PC-3 (cell line): ENCODE data around the gene CILP. TPM values are rescaled to one million over a fixed set of nuclear protein-coding genes. Genes with fewer than 3 reads are reported as not detected.
"Not testable (repeated sequence)": the region's sequence is repeated elsewhere in the genome, so short reads cannot be mapped to it uniquely, and the experiment has no call there.

Experiments used
- ATAC-seq: fragments of 200-7000 bp; cut with Tn5 transposase; 2 replicates; pipeline ENCODE4 v1.9.1; 2020; ENCODE audit warnings: mild to moderate bottlenecking, moderate library complexity
- BruUV-seq: library from RNA; stranded (reverse); fragments of 400-500 nt; replicated peaks from 2 replicates; lab custom pipeline; 2021; lab: Mats Ljungman, UMichigan
- CTCF ChIA-PET: fragments of 300-600 bp; sonication (Branson Sonifier 250); formaldehyde crosslinking; loops from one replicate; lab custom pipeline; 2022; ENCODE audit warnings: antibody characterized with exemption; lab: Charles Lee
- POLR2A ChIA-PET: fragments of 300-600 bp; sonication (Branson Sonifier 250); formaldehyde crosslinking; loops from one replicate; lab custom pipeline; 2022; ENCODE audit warnings: antibody characterized with exemption; ENCODE audit not compliant: unreplicated experiment; lab: Charles Lee
- DNase-seq: peaks from one replicate; pipeline ENCODE4 v3.0.0-alpha.2; 2015
- H2AFZ ChIP-seq: fragments of 300-600 bp; sonication (generic); 2 replicates; pipeline ENCODE4 v1.6.0; 2016; ENCODE audit warnings: antibody characterized with exemption, low read length
- H3F3A ChIP-seq: fragments of 300-600 bp; sonication (generic); one replicate; pipeline ENCODE4 v1.6.0; 2017; ENCODE audit warnings: antibody characterized with exemption, low read length, control low read depth, mild to moderate bottlenecking; ENCODE audit not compliant: unreplicated experiment
- H3K27ac ChIP-seq: fragments of 300-600 bp; sonication (generic); 2 replicates; pipeline ENCODE4 v1.5.1; 2016; ENCODE audit warnings: mild to moderate bottlenecking, low read length
- H3K27me3 ChIP-seq: fragments of 300-600 bp; sonication (generic); 2 replicates; pipeline ENCODE4 v1.6.1; 2016; ENCODE audit warnings: low read length, mixed read lengths
- H3K36me3 ChIP-seq: fragments of 300-600 bp; sonication (generic); 2 replicates; pipeline ENCODE4 v1.6.1; 2016; ENCODE audit warnings: low read depth, mixed run types, low read length, mixed read lengths
- H3K4me1 ChIP-seq: fragments of 300-600 bp; sonication (generic); 2 replicates; pipeline ENCODE4 v1.5.1; 2016; ENCODE audit warnings: low read length; ENCODE audit not compliant: insufficient read depth
- H3K4me2 ChIP-seq: fragments of 300-600 bp; sonication (generic); 2 replicates; pipeline ENCODE4 v1.6.0; 2016; ENCODE audit warnings: low read length
- H3K4me3 ChIP-seq: fragments of 300-600 bp; sonication (generic); 2 replicates; pipeline ENCODE4 v1.5.1; 2016; ENCODE audit warnings: mild to moderate bottlenecking, low read length, mixed read lengths
- H3K79me2 ChIP-seq: fragments of 300-600 bp; sonication (generic); 2 replicates; pipeline ENCODE4 v1.6.1; 2017; ENCODE audit warnings: low read length, mixed read lengths
- H3K9ac ChIP-seq: fragments of 300-600 bp; sonication (generic); 2 replicates; pipeline ENCODE4 v1.6.0; 2016; ENCODE audit warnings: mild to moderate bottlenecking, low read length
- H3K9me2 ChIP-seq: fragments of 300-600 bp; sonication (generic); replicated peaks from 2 replicates; pipeline ENCODE4 v1.6.1; 2016; ENCODE audit warnings: mixed run types, low read length, mixed read lengths
- H3K9me3 ChIP-seq: fragments of 300-600 bp; sonication (generic); 2 replicates; pipeline ENCODE4 v1.6.1; 2016; ENCODE audit warnings: low read length, mixed read lengths
- H4K20me1 ChIP-seq: fragments of 300-600 bp; sonication (generic); 2 replicates; pipeline ENCODE4 v1.6.1; 2016; ENCODE audit warnings: low read length, mixed read lengths
- EZH2 ChIP-seq: fragments of 300-600 bp; sonication (generic); IDR thresholded peaks from one replicate; pipeline ENCODE4 v1.6.1; 2017; ENCODE audit warnings: antibody characterized with exemption, mild to moderate bottlenecking, low read length; ENCODE audit not compliant: unreplicated experiment
- EZH2phosphoT487 ChIP-seq: fragments of 300-600 bp; sonication (generic); IDR thresholded peaks from 2 replicates; pipeline ENCODE4 v1.6.1; 2018; ENCODE audit warnings: mild to moderate bottlenecking, antibody characterized with exemption, low read length, borderline replicate concordance
- intact Hi-C: fragments of 100-400 bp; cut with micrococcal nuclease; formaldehyde crosslinking; loops from 2 replicates; pipeline ENCODE4 v1.9.0; 2023
- total RNA-seq: library from RNA; depleted of rRNA; stranded (reverse); fragments of >200 nt; gene quantifications from 2 replicates; pipeline ENCODE4 v1.2.3, GENCODE V29; 2014
- TF ChIP-seq, protein P1 (sequence below): fragments of 300-600 bp; sonication (generic); conservative IDR thresholded peaks from 2 replicates; pipeline ENCODE4 v1.5.1; 2017; ENCODE audit warnings: antibody characterized with exemption, low read depth, mild to moderate bottlenecking, low read length

CILP gene
- total RNA-seq, 1 experiment from 2014 or later, result not detected

DNA sequence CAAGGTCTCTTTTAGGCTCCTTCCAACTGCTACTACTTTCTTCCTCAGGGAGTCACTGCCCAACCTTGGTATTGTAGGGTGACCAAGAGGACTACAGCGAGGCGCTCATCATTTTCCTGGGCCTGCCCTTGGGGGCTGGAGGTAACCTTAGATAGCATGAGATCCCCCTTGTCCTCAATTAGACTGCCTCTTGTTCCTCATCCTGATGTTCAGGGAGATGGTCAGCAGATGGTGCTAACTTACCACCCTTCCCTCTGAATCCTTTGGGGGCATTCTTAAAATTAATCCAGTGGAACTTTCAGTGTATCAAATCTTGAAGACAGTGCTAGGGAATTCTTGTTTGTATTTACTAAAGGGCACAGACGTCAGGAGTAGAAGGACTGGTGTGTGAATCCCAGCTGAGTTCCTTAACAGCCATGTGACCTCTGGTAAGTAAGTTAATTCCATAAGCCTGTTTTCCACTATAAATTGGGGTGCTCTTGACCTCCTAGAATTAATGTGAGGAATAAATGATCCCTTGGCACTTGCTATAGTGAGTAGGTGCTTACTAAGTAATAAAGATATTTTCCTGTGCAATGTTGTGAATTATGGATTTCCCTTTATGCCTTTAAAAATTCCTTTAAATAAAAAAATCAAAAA is 22.1 kb downstream of the CILP start:
- TF ChIP-seq EZH2phosphoT487 (no peak), EZH2 (no peak)
- TF ChIP-seq, protein P1, sequence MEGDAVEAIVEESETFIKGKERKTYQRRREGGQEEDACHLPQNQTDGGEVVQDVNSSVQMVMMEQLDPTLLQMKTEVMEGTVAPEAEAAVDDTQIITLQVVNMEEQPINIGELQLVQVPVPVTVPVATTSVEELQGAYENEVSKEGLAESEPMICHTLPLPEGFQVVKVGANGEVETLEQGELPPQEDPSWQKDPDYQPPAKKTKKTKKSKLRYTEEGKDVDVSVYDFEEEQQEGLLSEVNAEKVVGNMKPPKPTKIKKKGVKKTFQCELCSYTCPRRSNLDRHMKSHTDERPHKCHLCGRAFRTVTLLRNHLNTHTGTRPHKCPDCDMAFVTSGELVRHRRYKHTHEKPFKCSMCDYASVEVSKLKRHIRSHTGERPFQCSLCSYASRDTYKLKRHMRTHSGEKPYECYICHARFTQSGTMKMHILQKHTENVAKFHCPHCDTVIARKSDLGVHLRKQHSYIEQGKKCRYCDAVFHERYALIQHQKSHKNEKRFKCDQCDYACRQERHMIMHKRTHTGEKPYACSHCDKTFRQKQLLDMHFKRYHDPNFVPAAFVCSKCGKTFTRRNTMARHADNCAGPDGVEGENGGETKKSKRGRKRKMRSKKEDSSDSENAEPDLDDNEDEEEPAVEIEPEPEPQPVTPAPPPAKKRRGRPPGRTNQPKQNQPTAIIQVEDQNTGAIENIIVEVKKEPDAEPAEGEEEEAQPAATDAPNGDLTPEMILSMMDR, result peak; percentile 84
- H3K4me1 ChIP-seq, result peaks cover 3% of the 10 kb centered on the region; the same call in 1 of the 2 replicates
- H4K20me1 ChIP-seq, result no peaks in the 10 kb centered on the region
- no peak overlapping the region for H3K27ac ChIP-seq
- no peak overlapping the region for H2AFZ ChIP-seq
- H3K9me3 ChIP-seq, result no peaks in the 10 kb centered on the region
- H3K9me2 ChIP-seq, result no peaks in the 10 kb centered on the region
- intact Hi-C loops, result loop anchor here (1.0 kb wide), 2 partner anchors 82 to 108 kb away; no protein-coding TSS in a partner anchor
- no peaks in the 10 kb centered on the region for H3F3A ChIP-seq
- ChIA-PET POLR2A (no interaction called here), CTCF (no interaction called here)
- BruUV-seq, result no TSS peak
- no peak overlapping the region for H3K9ac ChIP-seq
- no peaks in the 10 kb centered on the region for H3K27me3 ChIP-seq
- 0 out of 2 replicates have a peak, but pooled peaks have one; percentile 9 for ATAC-seq
- peak; percentile 54 for DNase-seq
- H3K4me2 ChIP-seq, result no peak overlapping the region
- H3K4me3 ChIP-seq, result no peak overlapping the region
- H3K79me2 ChIP-seq, result peaks cover 9% of the 10 kb centered on the region
- no peaks in the 10 kb centered on the region for H3K36me3 ChIP-seq

GRCh38 chr15:65188472-65188871 is 22.8 kb downstream of the CILP start:
- H3K27me3 ChIP-seq, ATAC-seq, H3K9me3 ChIP-seq, BruUV-seq, H3K9me2 ChIP-seq, H3K9ac ChIP-seq, H3K4me3 ChIP-seq, H3K4me1 ChIP-seq, H3F3A ChIP-seq, intact Hi-C loops, H4K20me1 ChIP-seq, H2AFZ ChIP-seq, H3K27ac ChIP-seq, POLR2A ChIA-PET, H3K4me2 ChIP-seq, DNase-seq, CTCF ChIA-PET, H3K36me3 ChIP-seq: not testable (repeated sequence)
- H3K79me2 ChIP-seq, result peaks cover 16% of the 10 kb centered on the region

DNA sequence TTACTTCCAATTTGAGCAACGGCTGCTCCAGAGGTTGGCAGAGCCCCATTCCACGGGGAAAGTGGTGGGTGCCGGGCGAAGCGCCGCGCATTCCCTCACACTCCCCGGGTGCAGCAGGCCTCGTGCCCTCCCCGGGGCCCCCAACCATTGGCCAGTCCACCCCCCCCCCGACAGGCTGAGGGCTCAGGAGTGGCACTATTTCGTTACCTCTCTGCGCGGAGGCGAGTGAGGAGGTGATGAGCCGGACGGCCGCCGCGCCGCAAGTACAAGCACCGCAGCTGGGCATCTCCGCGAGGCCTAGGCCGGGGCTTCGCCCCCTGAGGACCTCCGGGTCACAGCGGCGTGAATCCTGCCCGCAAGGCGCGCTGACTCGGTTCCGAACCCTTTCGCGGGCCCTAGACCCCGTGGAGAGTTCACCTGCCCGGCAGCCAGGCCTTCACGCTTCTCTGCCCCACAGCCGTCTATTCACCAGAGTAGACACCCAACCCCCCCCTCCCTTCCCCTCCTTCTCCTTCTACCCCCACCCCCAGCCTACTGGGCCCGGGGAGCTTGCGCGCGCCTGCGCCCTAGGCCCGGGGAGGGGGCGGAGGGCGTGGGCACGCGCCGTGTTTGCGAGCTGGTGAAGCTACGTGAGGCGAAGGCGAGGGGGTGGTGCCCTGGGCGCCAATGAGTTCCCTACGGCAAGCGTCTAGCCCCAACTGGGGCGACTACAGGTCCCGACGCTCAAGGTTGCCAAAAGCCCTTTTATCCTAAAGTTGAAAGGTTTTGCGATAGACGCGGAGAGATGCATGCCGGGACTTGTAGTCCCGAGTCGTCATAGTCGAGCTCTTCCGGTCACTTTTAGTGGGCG is 26.2 kb downstream of the CILP start, which contains the start of gene CLPX:
TSS of gene CLPX (minus strand) at position 475 of the 850 bp plus-strand sequence. CDS start at position 286, 189 bp downstream.
- Histone ChIP-seq H3K4me3 (peak within 1 kb of the TSS; percentile 85), H4K20me1 (no peaks in the 10 kb centered on the region), H3K4me1 (peaks cover 10% of the 10 kb centered on the region), H3K79me2 (peaks cover 49% of the 10 kb centered on the region), H3K27ac (peak within 1 kb of the TSS; percentile 41), H2AFZ (peak within 1 kb of the TSS; percentile 98), H3K36me3 (no peaks in the 10 kb centered on the region), H3K9me2 (no peaks in the 10 kb centered on the region), H3K4me2 (peak within 1 kb of the TSS; percentile 87), H3F3A (no peaks in the 10 kb centered on the region), H3K27me3 (no peaks in the 10 kb centered on the region), H3K9ac (peak within 1 kb of the TSS; percentile 88), H3K9me3 (no peaks in the 10 kb centered on the region)
- TSS peak; percentile 50 for BruUV-seq
- intact Hi-C loops, result loop anchor here (1.0 to 2.0 kb wide), 2 partner anchors 111 to 120 kb away; partner anchors contain the start of genes RNU5A-1 and RNU5B-1
- DNase-seq (peak; percentile 80), ATAC-seq (peak; percentile 79)
- ChIA-PET CTCF (interaction anchor here (0.5 to 0.9 kb wide), 4 partner anchors 67 to 150 kb away, joined by 3 to 7 read pairs (median 6); no protein-coding TSS in a partner anchor), POLR2A (interaction anchor here (0.6 to 1.0 kb wide), 5 partner anchors 8 to 197 kb away, joined by 4 to 17 read pairs (median 9); partner anchors contain the start of genes PARP16 and RNU5B-1)
- TF ChIP-seq EZH2 (no peak), EZH2phosphoT487 (no peak)
- TF ChIP-seq, protein P1, result no peak
